Measurements from ENCODE around the gene NOS1AP. TPM values are rescaled to one million over a fixed set of nuclear protein-coding genes. Genes with fewer than 3 reads are reported as not detected.
A peak's percentile ranks its signal among the peaks of the same experiment; 100 is the strongest.

The NOS1AP gene
- total RNA-seq, 1 experiment from 2014 or later: 9.9 TPM

DNA sequence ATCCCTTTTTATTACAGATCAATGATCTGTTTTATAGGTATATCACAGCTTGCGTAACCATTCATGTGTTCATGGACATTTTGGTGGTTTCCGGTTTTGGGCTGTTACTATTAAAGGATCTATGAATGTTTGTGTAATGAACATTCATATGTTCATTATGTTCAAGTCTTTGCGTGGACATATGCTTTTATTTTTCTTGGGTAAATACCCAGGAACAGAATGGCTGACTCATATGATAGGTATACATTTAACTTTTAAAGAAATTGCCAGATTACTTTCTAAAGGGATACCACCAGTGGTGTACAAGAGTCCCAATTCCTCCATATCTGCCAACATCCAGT, 233.5 kb downstream of the NOS1AP start:
- BruUV-seq (replicated peaks): no TSS peak
- no peak for DNase-seq
- Mint-ChIP-seq H3K27ac (ENCODE audit: unreplicated experiment) (peak overlapping the region; percentile 18), H3K9me3 (ENCODE audit: low read depth, unreplicated experiment) (peaks cover 4% of the 10 kb centered on the region), H3K4me3 (ENCODE audit: low read depth, unreplicated experiment) (no peak overlapping the region), H3K4me1 (ENCODE audit: low read depth, unreplicated experiment) (peaks cover 40% of the 10 kb centered on the region), H3K36me3 (ENCODE audit: insufficient read depth, unreplicated experiment) (no peaks in the 10 kb centered on the region), H3K27me3 (ENCODE audit: unreplicated experiment) (no peaks in the 10 kb centered on the region)
- CTCF ChIA-PET: no interaction called here
- TF ChIP-seq, protein P1, sequence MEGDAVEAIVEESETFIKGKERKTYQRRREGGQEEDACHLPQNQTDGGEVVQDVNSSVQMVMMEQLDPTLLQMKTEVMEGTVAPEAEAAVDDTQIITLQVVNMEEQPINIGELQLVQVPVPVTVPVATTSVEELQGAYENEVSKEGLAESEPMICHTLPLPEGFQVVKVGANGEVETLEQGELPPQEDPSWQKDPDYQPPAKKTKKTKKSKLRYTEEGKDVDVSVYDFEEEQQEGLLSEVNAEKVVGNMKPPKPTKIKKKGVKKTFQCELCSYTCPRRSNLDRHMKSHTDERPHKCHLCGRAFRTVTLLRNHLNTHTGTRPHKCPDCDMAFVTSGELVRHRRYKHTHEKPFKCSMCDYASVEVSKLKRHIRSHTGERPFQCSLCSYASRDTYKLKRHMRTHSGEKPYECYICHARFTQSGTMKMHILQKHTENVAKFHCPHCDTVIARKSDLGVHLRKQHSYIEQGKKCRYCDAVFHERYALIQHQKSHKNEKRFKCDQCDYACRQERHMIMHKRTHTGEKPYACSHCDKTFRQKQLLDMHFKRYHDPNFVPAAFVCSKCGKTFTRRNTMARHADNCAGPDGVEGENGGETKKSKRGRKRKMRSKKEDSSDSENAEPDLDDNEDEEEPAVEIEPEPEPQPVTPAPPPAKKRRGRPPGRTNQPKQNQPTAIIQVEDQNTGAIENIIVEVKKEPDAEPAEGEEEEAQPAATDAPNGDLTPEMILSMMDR (IDR thresholded peaks at IDR 0.05; ENCODE audit: unreplicated experiment): no peak
- intact Hi-C loops (cut with micrococcal nuclease; ENCODE audit: unreplicated experiment): no loop called here

DNA sequence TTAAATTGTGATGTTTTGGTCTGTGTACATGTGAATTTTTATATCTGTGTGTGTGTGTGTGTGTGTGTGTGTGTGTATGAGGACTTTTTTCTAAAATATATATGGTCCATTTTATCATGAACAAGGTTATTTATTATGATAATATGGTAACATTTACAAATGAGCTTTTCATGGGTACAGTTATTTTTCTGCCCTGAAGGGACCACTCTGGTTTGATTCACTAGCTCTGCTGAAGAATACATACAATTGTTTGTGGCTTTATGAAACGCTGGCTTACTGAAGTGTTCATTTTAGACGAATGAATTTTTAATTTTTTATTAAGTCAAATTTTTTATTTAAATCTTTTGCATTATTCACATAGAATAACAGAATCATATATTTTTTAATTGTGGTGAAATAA, 235.2 kb downstream of the NOS1AP start:
- H3K36me3 Mint-ChIP-seq (ENCODE audit: insufficient read depth, unreplicated experiment): no peaks in the 10 kb centered on the region
- no peak overlapping the region for H3K4me3 Mint-ChIP-seq (ENCODE audit: low read depth, unreplicated experiment)
- intact Hi-C loops (cut with micrococcal nuclease; ENCODE audit: unreplicated experiment): no loop called here
- no peaks in the 10 kb centered on the region for H3K27me3 Mint-ChIP-seq (ENCODE audit: unreplicated experiment)
- BruUV-seq (replicated peaks): no TSS peak
- TF ChIP-seq, protein P1 (IDR thresholded peaks at IDR 0.05; ENCODE audit: unreplicated experiment): no peak
- H3K9me3 Mint-ChIP-seq (ENCODE audit: low read depth, unreplicated experiment): peaks cover 4% of the 10 kb centered on the region
- no peak for DNase-seq
- H3K27ac Mint-ChIP-seq (ENCODE audit: unreplicated experiment): peak overlapping the region; percentile 12
- peaks cover 40% of the 10 kb centered on the region for H3K4me1 Mint-ChIP-seq (ENCODE audit: low read depth, unreplicated experiment)
- CTCF ChIA-PET: interaction anchor here (0.6 kb wide), 2 partner anchors 105 to 686 kb away, joined by 3 read pairs; no protein-coding TSS in a partner anchor

DNA sequence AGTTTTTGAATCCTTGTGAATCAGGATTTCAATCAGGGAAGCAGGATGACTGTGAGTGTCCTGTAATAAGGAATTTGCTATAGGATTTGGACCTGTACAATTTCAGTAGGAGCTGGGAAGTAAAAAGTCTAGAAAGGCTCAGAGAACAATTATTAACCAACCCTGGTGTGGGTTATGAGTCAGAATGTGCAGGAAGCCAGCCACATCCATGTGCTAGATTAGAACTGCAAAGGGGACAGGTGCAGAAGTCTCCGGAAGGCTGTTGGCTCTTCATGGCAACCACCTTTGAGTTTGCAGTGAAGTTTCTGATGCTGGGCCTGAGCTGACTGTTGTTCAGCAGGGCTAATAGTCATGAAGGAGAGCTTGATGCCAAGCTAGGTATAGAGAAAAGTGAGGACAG, 236.5 kb downstream of the NOS1AP start:
- H3K4me3 Mint-ChIP-seq (ENCODE audit: low read depth, unreplicated experiment): no peak overlapping the region
- intact Hi-C loops (cut with micrococcal nuclease; ENCODE audit: unreplicated experiment): no loop called here
- H3K9me3 Mint-ChIP-seq (ENCODE audit: low read depth, unreplicated experiment): peaks cover 4% of the 10 kb centered on the region
- H3K36me3 Mint-ChIP-seq (ENCODE audit: insufficient read depth, unreplicated experiment): no peaks in the 10 kb centered on the region
- no peaks in the 10 kb centered on the region for H3K27me3 Mint-ChIP-seq (ENCODE audit: unreplicated experiment)
- TF ChIP-seq, protein P1 (IDR thresholded peaks at IDR 0.05; ENCODE audit: unreplicated experiment): no peak
- CTCF ChIA-PET: interaction anchor here (0.6 kb wide), 1 partner anchor 1859 kb away, joined by 3 read pairs; no protein-coding TSS in a partner anchor
- no TSS peak for BruUV-seq (replicated peaks)
- peaks cover 40% of the 10 kb centered on the region for H3K4me1 Mint-ChIP-seq (ENCODE audit: low read depth, unreplicated experiment)
- no peak overlapping the region for H3K27ac Mint-ChIP-seq (ENCODE audit: unreplicated experiment)
- peak; percentile 56 for DNase-seq

DNA sequence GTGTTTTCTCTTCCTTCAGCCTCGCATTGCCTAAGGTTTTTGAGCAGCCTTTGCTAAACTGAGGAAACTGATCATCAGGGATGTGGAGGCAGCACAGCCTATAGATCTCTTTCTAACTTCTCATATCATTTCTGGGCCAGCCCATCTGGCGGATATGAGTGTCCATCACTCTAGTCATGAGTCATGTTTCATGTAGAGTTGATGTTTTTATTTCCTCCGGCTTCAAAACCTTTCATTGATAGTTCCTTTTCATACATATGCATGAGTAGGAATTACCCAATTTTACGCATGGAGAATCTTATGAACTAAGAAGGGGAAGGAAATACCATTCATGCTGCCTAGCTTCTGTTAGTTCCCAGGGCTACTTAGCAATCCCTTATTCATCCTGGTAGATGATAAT, 240.8 kb downstream of the NOS1AP start:
- no peak for DNase-seq
- H3K9me3 Mint-ChIP-seq (ENCODE audit: low read depth, unreplicated experiment): no peaks in the 10 kb centered on the region
- no TSS peak for BruUV-seq (replicated peaks)
- no peaks in the 10 kb centered on the region for H3K27me3 Mint-ChIP-seq (ENCODE audit: unreplicated experiment)
- H3K27ac Mint-ChIP-seq (ENCODE audit: unreplicated experiment): no peak overlapping the region
- TF ChIP-seq, protein P1 (IDR thresholded peaks at IDR 0.05; ENCODE audit: unreplicated experiment): no peak
- H3K4me3 Mint-ChIP-seq (ENCODE audit: low read depth, unreplicated experiment): no peak overlapping the region
- CTCF ChIA-PET: no interaction called here
- H3K36me3 Mint-ChIP-seq (ENCODE audit: insufficient read depth, unreplicated experiment): no peaks in the 10 kb centered on the region
- intact Hi-C loops (cut with micrococcal nuclease; ENCODE audit: unreplicated experiment): no loop called here
- H3K4me1 Mint-ChIP-seq (ENCODE audit: low read depth, unreplicated experiment): peaks cover 11% of the 10 kb centered on the region

Data from Calu3 (cell line).